Mesenchymal stem cell (in vitro differentiated cells and primary cell): Measurements from ENCODE around the gene CKB.

ENCODE experiments used
- DNase-seq: peaks from one replicate; pipeline ENCODE4 v3.0.0-alpha.2; 2013
- H2AFZ ChIP-seq: one replicate; pipeline ENCODE4 v1.6.1; 2013; ENCODE audit warnings: low read depth, mild to moderate bottlenecking, control low read depth, inconsistent platforms, low read length, moderate library complexity
- H2AK5ac ChIP-seq: 2 replicates; pipeline ENCODE4 v1.6.1; 2013; ENCODE audit warnings: low read length, moderate library complexity, mild to moderate bottlenecking, inconsistent platforms; ENCODE audit not compliant: severe bottlenecking
- H2BK120ac ChIP-seq: one replicate; pipeline ENCODE4 v1.6.1; 2013; ENCODE audit warnings: low read depth, mild to moderate bottlenecking, inconsistent platforms, low read length, moderate library complexity
- H2BK12ac ChIP-seq, 2 experiments: one replicate each; pipeline ENCODE4 v1.6.1; 2013; ENCODE audit warnings: inconsistent platforms in 2 of 2, low read length in 2 of 2, mild to moderate bottlenecking in 2 of 2, moderate library complexity in 2 of 2, control low read depth in 1 of 2
- H2BK15ac ChIP-seq: one replicate; pipeline ENCODE4 v1.6.1; 2013; ENCODE audit warnings: mild to moderate bottlenecking, low read depth, inconsistent platforms; ENCODE audit not compliant: poor library complexity, severe bottlenecking
- H2BK5ac ChIP-seq: 2 replicates; pipeline ENCODE4 v1.6.1; 2013; ENCODE audit warnings: low read depth, mild to moderate bottlenecking, low read length, control low read depth, inconsistent platforms; ENCODE audit not compliant: poor library complexity, severe bottlenecking
- H3K14ac ChIP-seq, 2 experiments: one replicate each; pipeline ENCODE4 v1.6.1; 2013; ENCODE audit warnings: inconsistent platforms in 2 of 2, low read length in 2 of 2, control low read depth in 1 of 2, mild to moderate bottlenecking in 1 of 2, moderate library complexity in 1 of 2
- H3K18ac ChIP-seq, 2 experiments: one replicate each; pipeline ENCODE4 v1.6.1; 2013; ENCODE audit warnings: inconsistent platforms in 2 of 2, low read length in 2 of 2, control low read depth in 1 of 2, low read depth in 1 of 2, mild to moderate bottlenecking in 1 of 2
- H3K23ac ChIP-seq, 2 experiments: one replicate each; pipeline ENCODE4 v1.6.1; 2013; ENCODE audit warnings: inconsistent platforms in 2 of 2, low read length in 2 of 2, mild to moderate bottlenecking in 2 of 2, moderate library complexity in 2 of 2, control low read depth in 1 of 2
- H3K27ac ChIP-seq: 2 replicates; pipeline ENCODE4 v1.5.1; 2013; ENCODE audit warnings: mild to moderate bottlenecking, moderate library complexity, low read length, control low read depth, inconsistent platforms; ENCODE audit not compliant: poor library complexity, severe bottlenecking
- H3K27me3 ChIP-seq, 2 experiments: 2 replicates each; pipeline versions ENCODE4 v1.6.1 to v1.7.0; 2013; ENCODE audit warnings: low read length in 2 of 2, mild to moderate bottlenecking in 2 of 2, moderate library complexity in 2 of 2, control low read depth in 1 of 2, inconsistent platforms in 1 of 2; ENCODE audit not compliant: control insufficient read depth in 1 of 2, insufficient read depth in 1 of 2
- H3K36me3 ChIP-seq, 2 experiments: 2 replicates each; pipeline versions ENCODE4 v1.6.1 to v1.7.0; 2013; ENCODE audit warnings: low read length in 2 of 2, control low read depth in 1 of 2, inconsistent platforms in 1 of 2, low read depth in 1 of 2, mild to moderate bottlenecking in 1 of 2; ENCODE audit not compliant: insufficient read depth in 2 of 2, control insufficient read depth in 1 of 2
- H3K4ac ChIP-seq, 2 experiments: one replicate each; pipeline ENCODE4 v1.6.1; 2013; ENCODE audit warnings: inconsistent platforms in 2 of 2, low read length in 2 of 2, mild to moderate bottlenecking in 2 of 2, moderate library complexity in 2 of 2, control low read depth in 1 of 2, low read depth in 1 of 2
- H3K4me1 ChIP-seq: 2 replicates; pipeline ENCODE4 v1.6.1; 2013; ENCODE audit warnings: low read depth, low read length, control low read depth; ENCODE audit not compliant: control insufficient read depth, insufficient read depth
- H3K4me2 ChIP-seq: 2 replicates; pipeline ENCODE4 v1.6.1; 2013; ENCODE audit warnings: low read length, mild to moderate bottlenecking, inconsistent platforms; ENCODE audit not compliant: poor library complexity, severe bottlenecking
- H3K4me3 ChIP-seq, 2 experiments: 2 replicates each; pipeline versions ENCODE4 v1.5.1 to v1.7.0; 2013; ENCODE audit warnings: low read length in 2 of 2, mild to moderate bottlenecking in 2 of 2, control low read depth in 1 of 2, low read depth in 1 of 2; ENCODE audit not compliant: insufficient read depth in 1 of 2
- H3K79me1 ChIP-seq: replicated peaks from 2 replicates; pipeline ENCODE4 v1.6.1; 2013; ENCODE audit warnings: mild to moderate bottlenecking, control low read depth, low read length, inconsistent platforms; ENCODE audit not compliant: poor library complexity, severe bottlenecking
- H3K9ac ChIP-seq: 2 replicates; pipeline ENCODE4 v1.7.0; 2013; ENCODE audit warnings: mild to moderate bottlenecking, low read length, moderate library complexity
- H3K9me3 ChIP-seq: 2 replicates; pipeline ENCODE4 v1.7.0; 2013; ENCODE audit warnings: mild to moderate bottlenecking, low read length; ENCODE audit not compliant: control insufficient read depth
- H4K8ac ChIP-seq: one replicate; pipeline ENCODE4 v1.6.1; 2013; ENCODE audit warnings: inconsistent platforms, mild to moderate bottlenecking, low read length, moderate library complexity
- H4K91ac ChIP-seq: one replicate; pipeline ENCODE4 v1.6.1; 2013; ENCODE audit warnings: mild to moderate bottlenecking, low read length, inconsistent platforms
- WGBS: methylation state at CpG from one replicate; pipeline ENCODE4 v1.1.7; 2013; ENCODE audit warnings: mixed read lengths; 5-methylcytosine and 5-hydroxymethylcytosine counted together

CKB gene

DNA sequence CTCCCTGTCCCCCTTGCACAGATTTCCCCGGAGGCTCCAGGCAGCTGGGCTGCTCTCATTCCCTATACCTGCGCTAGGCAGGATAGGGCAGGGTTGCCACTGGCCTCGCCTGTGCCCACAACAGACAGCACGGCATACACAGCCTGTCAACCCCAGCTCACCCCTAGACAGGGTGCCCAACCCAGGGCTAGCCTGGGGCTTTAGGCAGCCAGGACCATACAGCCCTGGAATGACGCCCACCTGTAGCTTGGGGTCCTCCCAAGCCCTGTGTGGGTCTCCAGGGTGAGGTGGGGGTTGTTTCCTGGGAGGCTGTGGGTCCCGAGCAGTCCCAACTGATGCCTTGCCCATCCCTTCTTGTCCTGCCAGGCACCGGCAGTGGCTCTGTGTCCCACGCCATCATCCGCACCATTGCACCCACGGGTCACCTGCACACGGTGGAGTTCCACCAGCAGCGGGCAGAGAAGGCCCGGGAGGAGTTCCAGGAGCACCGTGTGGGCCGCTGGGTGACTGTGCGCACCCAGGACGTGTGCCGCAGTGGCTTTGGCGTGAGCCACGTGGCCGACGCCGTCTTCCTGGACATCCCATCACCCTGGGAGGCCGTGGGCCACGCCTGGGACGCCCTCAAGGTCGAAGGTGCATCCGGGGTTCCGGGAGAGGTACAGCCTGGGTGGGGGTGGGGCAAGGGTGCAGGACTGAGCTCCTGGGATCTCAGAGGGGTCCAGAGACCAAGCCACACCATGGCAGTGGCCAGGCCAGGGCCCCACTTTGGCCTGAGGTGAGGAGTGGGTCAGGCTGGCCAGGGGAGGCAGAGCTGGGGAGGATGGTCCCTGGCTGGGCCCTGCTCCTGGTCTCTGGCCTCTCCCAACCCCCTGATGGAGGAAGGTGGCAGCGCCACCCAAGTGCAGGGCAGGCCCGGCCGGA is 9.8 kb upstream of the CKB start:
- H4K91ac ChIP-seq: no peak overlapping the region
- no peak overlapping the region for H3K9ac ChIP-seq
- H2BK12ac ChIP-seq: no peak overlapping the region
- no peak overlapping the region for H3K23ac ChIP-seq
- no peak overlapping the region for H4K8ac ChIP-seq
- no peak overlapping the region for H2BK5ac ChIP-seq
- 96% methylated on average over 32 of the region's 32 CpGs for WGBS
- DNase-seq: no peak
- H2AK5ac ChIP-seq: no peak overlapping the region
- no peaks in the 10 kb centered on the region for H3K9me3 ChIP-seq
- no peak overlapping the region for H3K4ac ChIP-seq
- H3K79me1 ChIP-seq: peaks cover 34% of the 10 kb centered on the region
- H3K27ac ChIP-seq: no peak overlapping the region
- peaks cover 50% of the 10 kb centered on the region for H3K4me1 ChIP-seq
- H2AFZ ChIP-seq: no peak overlapping the region
- H3K14ac ChIP-seq: no peak overlapping the region
- no peak overlapping the region for H3K18ac ChIP-seq
- peaks cover 18 to 71% of the 10 kb centered on the region in 2 experiments for H3K36me3 ChIP-seq
- no peak overlapping the region for H2BK15ac ChIP-seq
- H3K4me3 ChIP-seq: no peak overlapping the region
- H3K4me2 ChIP-seq: no peak overlapping the region
- H2BK120ac ChIP-seq: no peak overlapping the region
- no peaks in the 10 kb centered on the region for H3K27me3 ChIP-seq

DNA sequence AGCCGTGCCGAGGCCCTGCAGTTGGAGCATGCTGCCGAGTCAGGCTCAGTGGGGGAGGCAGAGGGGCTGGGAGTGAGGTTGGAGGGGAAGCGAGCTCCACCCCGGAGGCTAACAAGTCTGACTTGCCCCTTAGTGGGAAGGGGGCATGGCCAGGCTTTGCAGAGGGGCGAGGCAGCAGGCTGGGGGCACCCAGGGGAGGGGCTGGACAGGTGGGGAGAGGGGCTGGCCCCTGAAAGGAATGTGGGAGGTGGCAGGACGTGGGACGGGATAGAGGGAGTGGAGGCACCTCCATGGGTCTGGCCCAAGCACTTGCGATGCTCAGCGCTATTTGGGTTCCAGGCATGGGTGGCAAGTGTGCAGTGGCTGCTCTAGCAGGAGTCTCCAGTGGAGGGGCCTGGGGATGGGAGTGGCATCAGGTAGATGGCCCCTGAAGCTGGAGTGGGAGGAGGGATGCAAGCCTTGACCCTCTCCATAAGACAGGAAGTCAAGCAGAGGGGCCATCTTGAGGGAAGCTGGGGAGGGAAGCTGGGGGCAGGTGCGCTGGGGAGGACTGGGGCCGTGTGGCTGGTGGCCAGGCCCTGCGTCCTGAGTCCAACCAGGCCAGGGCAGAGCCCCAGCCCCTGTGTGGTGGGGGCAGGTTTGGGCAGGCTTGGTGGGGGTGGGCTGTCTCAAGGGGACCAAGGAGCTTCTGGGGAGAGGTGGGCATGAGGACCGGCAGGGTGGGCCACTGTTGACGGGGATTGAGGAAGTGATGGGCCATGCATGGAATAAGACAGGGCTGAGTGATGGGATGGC is 9.0 kb upstream of the CKB start:
- H3K79me1 ChIP-seq: peaks cover 34% of the 10 kb centered on the region
- H3K4me2 ChIP-seq: no peak overlapping the region
- H2BK12ac ChIP-seq: no peak overlapping the region
- no peak overlapping the region for H4K8ac ChIP-seq
- H3K4me1 ChIP-seq: peaks cover 49% of the 10 kb centered on the region
- no peak overlapping the region for H3K27ac ChIP-seq
- H2AFZ ChIP-seq: no peak overlapping the region
- H3K9ac ChIP-seq: no peak overlapping the region
- no peaks in the 10 kb centered on the region for H3K27me3 ChIP-seq
- H4K91ac ChIP-seq: no peak overlapping the region
- H2BK15ac ChIP-seq: no peak overlapping the region
- DNase-seq: no peak
- H3K23ac ChIP-seq: no peak overlapping the region
- no peak overlapping the region for H3K4ac ChIP-seq
- no peak overlapping the region for H2BK5ac ChIP-seq
- H3K18ac ChIP-seq: no peak overlapping the region
- H3K14ac ChIP-seq: no peak overlapping the region
- H3K4me3 ChIP-seq: no peak overlapping the region
- H2AK5ac ChIP-seq: no peak overlapping the region
- WGBS: 93% methylated on average over 15 of the region's 15 CpGs
- H3K36me3 ChIP-seq: peaks cover 18 to 65% of the 10 kb centered on the region in 2 experiments
- H2BK120ac ChIP-seq: no peak overlapping the region
- H3K9me3 ChIP-seq: no peaks in the 10 kb centered on the region

DNA sequence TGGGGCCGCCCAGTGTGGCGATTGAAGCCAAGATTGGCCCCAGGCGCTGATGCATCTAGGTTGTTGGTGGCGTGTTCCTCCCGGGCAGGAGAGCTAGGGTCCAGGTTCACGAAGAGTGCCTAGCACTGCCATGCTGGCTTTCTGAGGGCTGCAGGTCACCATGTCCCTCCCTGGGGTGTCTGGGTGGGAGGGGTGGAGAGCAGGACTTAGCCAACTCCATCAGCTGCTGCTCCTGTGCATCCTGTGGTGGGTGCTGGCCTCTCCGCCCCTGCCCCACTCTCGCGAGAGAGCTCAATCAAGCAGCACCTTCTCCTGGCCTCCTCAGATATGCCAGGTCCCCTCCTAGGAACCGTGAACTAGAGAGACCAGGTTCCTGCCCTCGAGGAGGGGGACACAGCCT is 8.2 kb upstream of the CKB start:
- H3K14ac ChIP-seq: no peak overlapping the region
- no peak overlapping the region for H3K4me3 ChIP-seq
- 97% methylated on average over 11 of the region's 11 CpGs for WGBS
- H2AK5ac ChIP-seq: no peak overlapping the region
- H4K91ac ChIP-seq: no peak overlapping the region
- no peak overlapping the region for H2BK15ac ChIP-seq
- no peak overlapping the region for H2BK120ac ChIP-seq
- peaks cover 57% of the 10 kb centered on the region for H3K4me1 ChIP-seq
- H3K79me1 ChIP-seq: peaks cover 36% of the 10 kb centered on the region
- H3K27me3 ChIP-seq: no peaks in the 10 kb centered on the region
- H3K27ac ChIP-seq: no peak overlapping the region
- no peak for DNase-seq
- H3K23ac ChIP-seq: no peak overlapping the region
- no peaks in the 10 kb centered on the region for H3K9me3 ChIP-seq
- no peak overlapping the region for H4K8ac ChIP-seq
- H3K4ac ChIP-seq: no peak overlapping the region
- no peak overlapping the region for H3K18ac ChIP-seq
- H2BK12ac ChIP-seq: no peak overlapping the region
- no peak overlapping the region for H3K9ac ChIP-seq
- peaks cover 18 to 61% of the 10 kb centered on the region in 2 experiments for H3K36me3 ChIP-seq
- no peak overlapping the region for H3K4me2 ChIP-seq
- H2AFZ ChIP-seq: no peak overlapping the region
- H2BK5ac ChIP-seq: no peak overlapping the region

DNA sequence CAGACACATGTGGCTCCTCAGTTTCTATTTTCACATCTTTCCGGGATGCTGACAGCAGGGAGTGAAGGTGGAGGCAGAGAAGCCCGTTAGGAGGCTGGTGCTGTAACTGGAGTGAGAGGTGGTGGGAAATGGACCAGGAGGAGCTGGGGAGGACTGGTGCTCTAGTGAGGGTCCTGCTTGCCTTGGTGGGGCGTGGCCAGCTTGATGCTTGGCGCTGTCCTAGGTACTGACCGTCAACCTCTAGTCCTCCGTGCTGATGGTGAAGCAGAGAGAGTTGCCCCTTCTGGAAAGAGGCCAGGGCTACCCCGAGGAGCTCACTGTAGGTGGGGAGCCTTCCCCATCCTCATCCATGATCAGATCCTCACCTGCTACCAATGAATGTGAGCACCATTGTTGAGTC is 7.8 kb upstream of the CKB start:
- Histone ChIP-seq H2AK5ac (no peak overlapping the region), H3K4me3 (peak overlapping the region in 1 of 2 experiments; percentile 93), H2BK15ac (no peak overlapping the region), H4K8ac (no peak overlapping the region), H3K14ac (no peak overlapping the region), H3K9me3 (no peaks in the 10 kb centered on the region), H2BK12ac (no peak overlapping the region), H3K79me1 (peaks cover 36% of the 10 kb centered on the region), H3K27ac (no peak overlapping the region), H3K36me3 (peaks cover 18 to 56% of the 10 kb centered on the region in 2 experiments), H3K18ac (no peak overlapping the region), H2AFZ (no peak overlapping the region), H3K9ac (peak overlapping the region; percentile 93), H3K4me1 (peaks cover 60% of the 10 kb centered on the region), H3K4ac (no peak overlapping the region), H2BK5ac (no peak overlapping the region), H3K4me2 (no peak overlapping the region), H2BK120ac (no peak overlapping the region), H4K91ac (no peak overlapping the region), H3K27me3 (no peaks in the 10 kb centered on the region), H3K23ac (no peak overlapping the region)
- WGBS: 79% methylated on average over 7 of the region's 7 CpGs
- peak; percentile 29 for DNase-seq
